GM10248 (cell line): ENCODE measurements around the gene ABHD5.

Experiments used
- CTCF ChIA-PET: fragments of 300-600 bp; sonication (Branson Sonifier 250); formaldehyde crosslinking; extraction: SDS; loops from one replicate; lab custom pipeline; 2021; ENCODE audit warnings: antibody characterized with exemption; lab: Yijun Ruan, JAX
- POLR2A ChIA-PET: fragments of 350-650 bp; sonication (Branson Sonifier 250); formaldehyde crosslinking; extraction: SDS; loops from one replicate; lab custom pipeline; 2020; ENCODE audit warnings: antibody characterized with exemption; lab: Yijun Ruan, JAX
- DNase-seq: peaks from one replicate; pipeline ENCODE4 v3.0.0; 2012; ENCODE audit errors: extremely low spot score
- CTCF ChIP-seq: IDR thresholded peaks from 2 replicates; pipeline ENCODE4 v1.5.1; 2012; ENCODE audit warnings: mild to moderate bottlenecking, low read depth; ENCODE audit errors: extremely low read depth, missing control alignments, control extremely low read depth

ABHD5 gene

GRCh38 chr3:43776101-43776500 is 85.4 kb downstream of the ABHD5 start:
- no peak for DNase-seq
- ChIA-PET POLR2A (no interaction called here), CTCF (interaction anchor here (1.0 to 1.5 kb wide), 3 partner anchors 16 to 423 kb away, joined by 3 to 4 read pairs (median 3); no protein-coding TSS in a partner anchor)
- TF ChIP-seq CTCF = no peak

GRCh38 chr3:43779850-43780249 is 89.1 kb downstream of the ABHD5 start:
- no peak for TF ChIP-seq CTCF
- ChIA-PET POLR2A (no interaction called here), CTCF (no interaction called here)
- no peak for DNase-seq

GRCh38 chr3:43782541-43782940 is 91.8 kb downstream of the ABHD5 start:
- DNase-seq = no peak
- POLR2A ChIA-PET = no interaction called here
- CTCF ChIA-PET = interaction anchor here (1.0 to 1.2 kb wide), 2 partner anchors 14 to 405 kb away, joined by 3 to 4 read pairs; no protein-coding TSS in a partner anchor
- no peak for TF ChIP-seq CTCF
